Measurements from ENCODE around the gene DDB1. TPM values are rescaled to one million over a fixed set of nuclear protein-coding genes. Genes with fewer than 3 reads are reported as not detected.

DDB1 gene
- total RNA-seq, 2 donors from 2014 or later, result 154 to 189 TPM

GRCh38 chr11:61265357-61265756, 67.5 kb downstream of the DDB1 start:
- Histone ChIP-seq H3K9me3 (no peaks in the 10 kb centered on the region), H3K4me1 (no peaks in the 10 kb centered on the region), H3K27ac (no peak overlapping the region), H3K4me3 (no peak overlapping the region), H3K9ac (ENCODE audit: low read depth in 2 of 2, low read length in 2 of 2) (no peak overlapping the region), H3K36me3 (no peaks in the 10 kb centered on the region), H3K27me3 (no peaks in the 10 kb centered on the region)
- DNase-seq, result no peak
- TF ChIP-seq CTCF (IDR thresholded peaks at IDR 0.05), result no peak
- intact Hi-C loops (cut with DNase I), result no loop called here

GRCh38 chr11:61264795-61265194, 68.1 kb downstream of the DDB1 start:
- TF ChIP-seq CTCF (IDR thresholded peaks at IDR 0.05), result no peak
- no peak for DNase-seq
- Histone ChIP-seq H3K27me3 (no peaks in the 10 kb centered on the region), H3K27ac (no peak overlapping the region), H3K4me3 (no peak overlapping the region), H3K9me3 (no peaks in the 10 kb centered on the region), H3K4me1 (no peaks in the 10 kb centered on the region), H3K9ac (ENCODE audit: low read depth in 2 of 2, low read length in 2 of 2) (no peak overlapping the region), H3K36me3 (no peaks in the 10 kb centered on the region)
- intact Hi-C loops (cut with DNase I), result no loop called here

- no peaks in the 10 kb centered on the region for H3K36me3 ChIP-seq
- no peak for DNase-seq
- H3K9me3 ChIP-seq, result no peaks in the 10 kb centered on the region
- no peaks in the 10 kb centered on the region for H3K27me3 ChIP-seq
- H3K4me1 ChIP-seq, result no peaks in the 10 kb centered on the region
- H3K9ac ChIP-seq (ENCODE audit: low read depth in 2 of 2, low read length in 2 of 2), result no peak overlapping the region
- no peak for TF ChIP-seq CTCF (IDR thresholded peaks at IDR 0.05)
- H3K4me3 ChIP-seq, result no peak overlapping the region
- intact Hi-C loops (cut with DNase I), result no loop called here
- no peak overlapping the region for H3K27ac ChIP-seq
Measured at GRCh38 chr11:61264371-61264770, 68.5 kb downstream of the DDB1 start.

GRCh38 chr11:61259363-61259762, 73.5 kb downstream of the DDB1 start:
- Histone ChIP-seq H3K9me3 (no peaks in the 10 kb centered on the region), H3K36me3 (no peaks in the 10 kb centered on the region), H3K4me3 (no peak overlapping the region), H3K9ac (ENCODE audit: low read depth in 2 of 2, low read length in 2 of 2) (no peak overlapping the region), H3K4me1 (no peaks in the 10 kb centered on the region), H3K27me3 (no peaks in the 10 kb centered on the region), H3K27ac (no peak overlapping the region)
- TF ChIP-seq CTCF (IDR thresholded peaks at IDR 0.05), result no peak
- DNase-seq, result no peak
- intact Hi-C loops (cut with DNase I), result loop anchor here (10.0 kb wide), 1 partner anchor 125 kb away; no protein-coding TSS in a partner anchor

- intact Hi-C loops (cut with DNase I), result loop anchor here (10.0 kb wide), 1 partner anchor 126 kb away; no protein-coding TSS in a partner anchor
- Histone ChIP-seq H3K27me3 (no peaks in the 10 kb centered on the region), H3K9ac (ENCODE audit: low read depth in 2 of 2, low read length in 2 of 2) (no peak overlapping the region), H3K4me3 (no peak overlapping the region), H3K9me3 (no peaks in the 10 kb centered on the region), H3K4me1 (no peaks in the 10 kb centered on the region), H3K27ac (no peak overlapping the region), H3K36me3 (no peaks in the 10 kb centered on the region)
- no peak for TF ChIP-seq CTCF (IDR thresholded peaks at IDR 0.05)
- no peak for DNase-seq
Measured at GRCh38 chr11:61258546-61258945, 74.4 kb downstream of the DDB1 start.
